Right lobe of liver (tissue), 6 donors: ENCODE data around the gene USP47. TPM values are rescaled to one million over a fixed set of nuclear protein-coding genes. Genes with fewer than 3 reads are reported as not detected.

Source experiments
- ATAC-seq, 4 donors: fragments of 200-7000 bp; cut with Tn5 transposase; one replicate each; pipeline ENCODE4 v1.9.1; 2020; ENCODE audit warnings: mild to moderate bottlenecking in 4 of 4, moderate library complexity in 4 of 4
- DNase-seq, 3 donors: peaks; one replicate each; pipeline ENCODE4 v3.0.0-alpha.2; 2020
- H3K27ac ChIP-seq, 3 donors: fragments of 200-600 bp; one replicate each; pipeline ENCODE4 v1.8.0; 2022
- H3K27me3 ChIP-seq, 2 donors: fragments of 200-600 bp; one replicate each; pipeline ENCODE4 v1.8.0; 2022
- H3K36me3 ChIP-seq, 4 donors: fragments of 200-600 bp; sonication (generic) in 1 of 4; one replicate each; pipeline versions ENCODE4 v1.5.1 to v1.8.0; 2017 to 2022; ENCODE audit warnings: control low read depth in 1 of 4
- H3K4me1 ChIP-seq, 4 donors: fragments of 200-600 bp; sonication (generic) in 1 of 4; one replicate each; pipeline versions ENCODE4 v1.5.1 to v1.8.0; 2017 to 2022; ENCODE audit warnings: control low read depth in 1 of 4
- H3K4me3 ChIP-seq, 3 donors: fragments of 200-600 bp; one replicate each; pipeline ENCODE4 v1.8.0; 2022
- H3K9me3 ChIP-seq, 4 donors: fragments of 200-600 bp; sonication (generic) in 1 of 4; one replicate each; pipeline versions ENCODE4 v1.5.1 to v1.8.0; 2017 to 2022; ENCODE audit warnings: control low read depth in 1 of 4
- CTCF ChIP-seq, 4 donors: fragments of 200-600 bp in 3 of 4; fragments of 450-650 bp in 1 of 4; IDR thresholded peaks; one replicate each; pipeline versions ENCODE4 v1.5.1 to v1.8.0; 2016 to 2022; ENCODE audit warnings: antibody characterized with exemption in 4 of 4, mild to moderate bottlenecking in 2 of 4
- POLR2A ChIP-seq: fragments of 450-650 bp; IDR thresholded peaks from one replicate; pipeline ENCODE4 v1.6.1; 2017; ENCODE audit warnings: antibody characterized with exemption, mild to moderate bottlenecking
- WGBS: methylation state at CpG from one replicate; pipeline ENCODE4 v1.1.6; 2018; ENCODE audit warnings: low coverage, low lambda C conversion rate; ENCODE audit not compliant: insufficient coverage; ENCODE audit errors: missing lambda C conversion rate; 5-methylcytosine and 5-hydroxymethylcytosine counted together
- intact Hi-C, 2 donors: fragments of 100-400 bp; cut with DNase I; formaldehyde crosslinking; loops; one replicate each; pipeline versions ENCODE4 v1.11.2 to v1.14.1; 2022
- total RNA-seq, 6 experiments: library from RNA; depleted of rRNA in 2 of 6; stranded (reverse); fragments of >200 nt in 2 of 6; fragmentation: NEBNext Ultra II Directional in 3 of 6; extraction: Animal tissue kit (Norgen Biotek cat#: 25700) in 3 of 6; gene quantifications; one replicate each; pipeline versions ENCODE4 v1.1.0 to v1.2.4, GENCODE V29; 2016 to 2023
- donor health status: DM: no; HTN: yes; CAD: no.
- donor health status: DM: no; HTN: no; CAD: no.
- donor health status: DM: no; HTN: no; CAD: no.
- donor health status: DM: no; HTN: yes; CAD: no.
- donor health status: DM: no; HTN: yes; CAD: no.

USP47 gene
- total RNA-seq, 6 experiments from 2014 or later = 25.2 to 38.1 (median 29.6) TPM

- DNase-seq = no peak
- no peak overlapping the region for H3K4me3 ChIP-seq
- H3K27me3 ChIP-seq = no peaks in the 10 kb centered on the region
- H3K9me3 ChIP-seq = no peaks in the 10 kb centered on the region
- intact Hi-C loops = no loop called here
- no peaks in the 10 kb centered on the region for H3K36me3 ChIP-seq
- H3K4me1 ChIP-seq = no peaks in the 10 kb centered on the region
- ATAC-seq = no peak
- no peak overlapping the region for H3K27ac ChIP-seq
- no peak for TF ChIP-seq POLR2A
- no peak for TF ChIP-seq CTCF (IDR thresholded peaks at IDR 0.05)
- 100% methylated on average over 1 of the region's 1 CpG for WGBS
Observed at GRCh38 chr11:11864803-11865202, 23.0 kb downstream of the USP47 start.

GRCh38 chr11:11865449-11865848 is 23.7 kb downstream of the USP47 start:
- WGBS = 50% methylated on average over 3 of the region's 3 CpGs
- no peaks in the 10 kb centered on the region for H3K4me1 ChIP-seq
- TF ChIP-seq POLR2A = no peak

GRCh38 chr11:11866203-11866602 is 24.4 kb downstream of the USP47 start:
- 83% methylated on average over 1 of the region's 1 CpG for WGBS
- intact Hi-C loops = no loop called here
- H3K27ac ChIP-seq = no peak overlapping the region

More at GRCh38 chr11:11865449-11865848, 23.7 kb downstream of the USP47 start:
- intact Hi-C loops = no loop called here
- no peaks in the 10 kb centered on the region for H3K36me3 ChIP-seq
- no peak overlapping the region for H3K27ac ChIP-seq
- no peak overlapping the region for H3K4me3 ChIP-seq
- DNase-seq (no peak), ATAC-seq (no peak)
- H3K9me3 ChIP-seq = no peaks in the 10 kb centered on the region
- H3K27me3 ChIP-seq = no peaks in the 10 kb centered on the region

GRCh38 chr11:11867720-11868119 is 25.9 kb downstream of the USP47 start:
- Histone ChIP-seq H3K9me3 (no peaks in the 10 kb centered on the region), H3K27me3 (no peaks in the 10 kb centered on the region), H3K36me3 (no peaks in the 10 kb centered on the region), H3K27ac (no peak overlapping the region), H3K4me3 (no peak overlapping the region), H3K4me1 (no peaks in the 10 kb centered on the region)
- intact Hi-C loops = no loop called here
- no peak for ATAC-seq
- DNase-seq = no peak
- WGBS = 50% methylated on average over 1 of the region's 1 CpG
- no peak for TF ChIP-seq CTCF (IDR thresholded peaks at IDR 0.05)
- TF ChIP-seq POLR2A = no peak

More at GRCh38 chr11:11866203-11866602, 24.4 kb downstream of the USP47 start:
- Histone ChIP-seq H3K4me1 (no peaks in the 10 kb centered on the region), H3K27me3 (no peaks in the 10 kb centered on the region), H3K9me3 (no peaks in the 10 kb centered on the region), H3K4me3 (no peak overlapping the region), H3K36me3 (no peaks in the 10 kb centered on the region)
- DNase-seq = no peak
- TF ChIP-seq CTCF (IDR thresholded peaks at IDR 0.05) = no peak
- no peak for TF ChIP-seq POLR2A
- no peak for ATAC-seq

DNA sequence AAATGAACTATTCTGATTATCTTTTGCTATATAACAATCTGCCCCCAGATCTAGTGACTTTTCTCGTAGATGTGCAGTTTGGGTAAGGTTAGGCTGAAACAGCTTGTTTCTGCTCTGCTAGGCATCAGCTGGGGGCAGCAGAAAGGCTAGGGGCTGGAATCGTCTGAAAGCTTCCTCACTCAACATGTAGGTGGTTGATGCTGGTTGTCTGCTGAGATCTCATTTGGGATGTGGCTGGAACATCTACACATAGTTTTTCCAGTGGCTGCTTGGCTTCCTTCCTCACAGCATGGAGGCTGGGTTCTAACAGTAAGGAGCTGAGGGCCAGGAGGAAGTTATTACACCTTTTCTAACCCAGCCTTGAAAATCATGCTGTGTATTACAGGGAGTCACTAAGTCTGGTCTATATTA is 30.2 kb downstream of the USP47 start:
- peak in 2 of 4 donors; percentile 25 to 26 for ATAC-seq
- H3K4me1 ChIP-seq = no peaks in the 10 kb centered on the region

More for the DNA sequence above, 30.2 kb downstream of the USP47 start:
- no peak for DNase-seq
- intact Hi-C loops = no loop called here
- H3K4me3 ChIP-seq = no peak overlapping the region
- H3K27ac ChIP-seq = no peak overlapping the region
- no peaks in the 10 kb centered on the region for H3K27me3 ChIP-seq
- TF ChIP-seq POLR2A = no peak
- no peak for TF ChIP-seq CTCF (IDR thresholded peaks at IDR 0.05)
- no peaks in the 10 kb centered on the region for H3K9me3 ChIP-seq
- WGBS = no CpG with 5 or more reads among the region's 2 CpGs
- no peaks in the 10 kb centered on the region for H3K36me3 ChIP-seq
